IMR-90 (cell line): ENCODE results near the gene NUDT15. TPM values are rescaled to one million over a fixed set of nuclear protein-coding genes. Genes with fewer than 3 reads are reported as not detected.

Experiments used
- ATAC-seq: fragments of 200-7000 bp; cut with Tn5 transposase; 2 replicates; pipeline ENCODE4 v1.9.1; 2020; ENCODE audit warnings: low read depth, mild to moderate bottlenecking, moderate library complexity
- BruUV-seq: library from RNA; stranded (reverse); fragments of 400-500 nt; replicated peaks from 2 replicates; lab custom pipeline; 2021; lab: Mats Ljungman, UMichigan
- CTCF ChIA-PET: fragments of 300-600 bp; formaldehyde crosslinking; extraction: SDS; loops from one replicate; lab custom pipeline; 2021; ENCODE audit warnings: antibody characterized with exemption; lab: Yijun Ruan, JAX
- POLR2A ChIA-PET: fragments of 300-600 bp; sonication (Branson Sonifier 250); formaldehyde crosslinking; loops from one replicate; lab custom pipeline; 2022; ENCODE audit warnings: antibody characterized with exemption; ENCODE audit not compliant: unreplicated experiment; lab: Charles Lee
- DNase-seq: peaks from one replicate; pipeline ENCODE4 v3.0.0; 2013
- H2AFZ ChIP-seq: replicated peaks from 2 replicates; pipeline ENCODE3; 2013; ENCODE audit warnings: low read length, mild to moderate bottlenecking; ENCODE audit not compliant: poor library complexity
- H2AK5ac ChIP-seq: 2 replicates; pipeline ENCODE4 v1.6.1; 2013; ENCODE audit warnings: low read depth, low read length, inconsistent platforms
- H2AK9ac ChIP-seq: replicated peaks from 2 replicates; pipeline ENCODE3; 2013; ENCODE audit warnings: mild to moderate bottlenecking, low read depth, low read length, moderate library complexity; ENCODE audit not compliant: poor library complexity
- H2BK120ac ChIP-seq: 2 replicates; pipeline ENCODE4 v1.6.1; 2013; ENCODE audit warnings: low read depth, low read length, inconsistent platforms
- H2BK15ac ChIP-seq: 3 replicates; pipeline ENCODE4 v1.6.1; 2013; ENCODE audit warnings: low read depth, low read length, inconsistent platforms
- H2BK20ac ChIP-seq: 2 replicates; pipeline ENCODE4 v1.6.1; 2013; ENCODE audit warnings: low read depth, mild to moderate bottlenecking, inconsistent platforms, low read length, moderate library complexity
- H2BK5ac ChIP-seq: 2 replicates; pipeline ENCODE4 v1.6.1; 2013; ENCODE audit warnings: mild to moderate bottlenecking, low read depth, low read length, inconsistent platforms; ENCODE audit not compliant: poor library complexity, severe bottlenecking
- H3K14ac ChIP-seq: replicated peaks from 2 replicates; pipeline ENCODE4 v1.6.1; 2013; ENCODE audit warnings: low read depth, low read length, inconsistent platforms
- H3K18ac ChIP-seq: 2 replicates; pipeline ENCODE4 v1.6.1; 2013; ENCODE audit warnings: low read depth, low read length, control low read depth
- H3K23ac ChIP-seq: 2 replicates; pipeline ENCODE4 v1.6.1; 2013; ENCODE audit warnings: low read depth, low read length, inconsistent platforms
- H3K27ac ChIP-seq: 2 replicates; pipeline ENCODE4 v1.5.1; 2013; ENCODE audit warnings: mild to moderate bottlenecking, control low read depth, low read length; ENCODE audit not compliant: insufficient read depth
- H3K27me3 ChIP-seq: 2 replicates; pipeline ENCODE4 v1.6.1; 2013; ENCODE audit warnings: low read length; ENCODE audit not compliant: control insufficient read depth, insufficient read depth
- H3K36me3 ChIP-seq: 2 replicates; pipeline ENCODE4 v1.6.1; 2013; ENCODE audit warnings: low read length, mixed read lengths; ENCODE audit not compliant: control insufficient read depth, insufficient read depth
- H3K4ac ChIP-seq: 2 replicates; pipeline ENCODE4 v1.6.1; 2013; ENCODE audit warnings: low read depth, low read length, inconsistent platforms
- H3K4me1 ChIP-seq: 2 replicates; pipeline ENCODE4 v1.6.1; 2013; ENCODE audit warnings: low read length, mixed read lengths; ENCODE audit not compliant: control insufficient read depth, insufficient read depth
- H3K4me2 ChIP-seq: 2 replicates; pipeline ENCODE4 v1.6.1; 2013; ENCODE audit warnings: low read depth, mild to moderate bottlenecking, control low read depth, low read length, moderate library complexity
- H3K4me3 ChIP-seq: 2 replicates; pipeline ENCODE4 v1.5.1; 2013; ENCODE audit warnings: low read depth, mild to moderate bottlenecking, control low read depth, low read length, moderate library complexity; ENCODE audit not compliant: insufficient read depth
- H3K56ac ChIP-seq: 2 replicates; pipeline ENCODE4 v1.6.1; 2013; ENCODE audit warnings: low read length, inconsistent platforms; ENCODE audit not compliant: insufficient read depth; ENCODE audit errors: extremely low read depth
- H3K79me1 ChIP-seq, 2 experiments: 2 replicates each; pipeline ENCODE4 v1.6.1; 2013; ENCODE audit warnings: low read length in 2 of 2, inconsistent platforms in 1 of 2, low read depth in 1 of 2
- H3K9ac ChIP-seq: 2 replicates; pipeline ENCODE4 v1.6.1; 2013; ENCODE audit warnings: low read depth, low read length, control low read depth
- H3K9me1 ChIP-seq: 2 replicates; pipeline ENCODE4 v1.6.1; 2013; ENCODE audit warnings: low read length, inconsistent platforms; ENCODE audit not compliant: insufficient read depth
- H3K9me3 ChIP-seq: 2 replicates; pipeline ENCODE4 v1.6.1; 2013; ENCODE audit warnings: low read length; ENCODE audit not compliant: control insufficient read depth, insufficient read depth
- H4K20me1 ChIP-seq: 2 replicates; pipeline ENCODE4 v1.6.1; 2013; ENCODE audit warnings: low read length, inconsistent platforms; ENCODE audit not compliant: insufficient read depth
- H4K5ac ChIP-seq: 2 replicates; pipeline ENCODE4 v1.6.1; 2013; ENCODE audit warnings: mild to moderate bottlenecking, low read depth, low read length, control low read depth
- H4K8ac ChIP-seq, 2 experiments: 2 replicates each; pipeline ENCODE4 v1.6.1; 2013; ENCODE audit warnings: low read depth in 2 of 2, low read length in 2 of 2, control low read depth in 1 of 2, inconsistent platforms in 1 of 2
- H4K91ac ChIP-seq: 2 replicates; pipeline ENCODE4 v1.6.1; 2013; ENCODE audit warnings: low read depth, low read length, inconsistent platforms; ENCODE audit not compliant: insufficient read depth
- MAFK ChIP-seq: IDR thresholded peaks from 2 replicates; pipeline ENCODE4 v1.6.1; 2012; ENCODE audit warnings: low read depth, low read length, improper control_type of control experiment
- SMC3 ChIP-seq: fragments of 150-350 bp; IDR thresholded peaks from 2 replicates; pipeline ENCODE4 v1.6.1; 2016; ENCODE audit warnings: low read depth, mild to moderate bottlenecking, antibody characterized with exemption, low read length, moderate library complexity
- WGBS, 2 experiments: methylation state at CpG; one replicate each; pipeline versions ENCODE4 v1.1.5 to v1.1.7; 2013; ENCODE audit warnings: missing lambda C conversion rate in 2 of 2; ENCODE audit not compliant: insufficient read length in 1 of 2; ENCODE audit errors: extremely low coverage in 2 of 2; 5-methylcytosine and 5-hydroxymethylcytosine counted together
- dilution Hi-C: fragments of 300-500 bp; cut with HindIII; formaldehyde crosslinking; loops from one replicate; pipeline ENCODE4 v1.14.3; 2018; ENCODE audit warnings: low sequenced_read_pairs; ENCODE audit not compliant: unreplicated experiment
- in situ Hi-C: fragments of 300-500 bp; cut with MboI; formaldehyde crosslinking; loops from 3 replicates; pipeline ENCODE4 v1.14.3; 2019; ENCODE audit warnings: low sequenced_read_pairs, inconsistent platforms, mixed read lengths
- intact Hi-C: fragments of 100-400 bp; cut with micrococcal nuclease; formaldehyde crosslinking; loops from 2 replicates; pipeline ENCODE4 v1.10.0; 2022
- polyA plus RNA-seq, 3 experiments: library from polyadenylated mRNA; depleted of rRNA; stranded (reverse); fragments of >200 nt; gene quantifications; 2 replicates each; pipeline ENCODE4 v1.2.3, GENCODE V29; 2012; ENCODE audit warnings: low replicate concordance in 1 of 3
- total RNA-seq: library from RNA; depleted of rRNA; stranded (reverse); fragments of >200 nt; gene quantifications from 2 replicates; pipeline ENCODE4 v1.2.3, GENCODE V29; 2012

Gene NUDT15
- total and polyA plus RNA-seq, 2 of the 4 experiments (the other 2 are of a cell fraction): 13.1 to 14.2 TPM

DNA sequence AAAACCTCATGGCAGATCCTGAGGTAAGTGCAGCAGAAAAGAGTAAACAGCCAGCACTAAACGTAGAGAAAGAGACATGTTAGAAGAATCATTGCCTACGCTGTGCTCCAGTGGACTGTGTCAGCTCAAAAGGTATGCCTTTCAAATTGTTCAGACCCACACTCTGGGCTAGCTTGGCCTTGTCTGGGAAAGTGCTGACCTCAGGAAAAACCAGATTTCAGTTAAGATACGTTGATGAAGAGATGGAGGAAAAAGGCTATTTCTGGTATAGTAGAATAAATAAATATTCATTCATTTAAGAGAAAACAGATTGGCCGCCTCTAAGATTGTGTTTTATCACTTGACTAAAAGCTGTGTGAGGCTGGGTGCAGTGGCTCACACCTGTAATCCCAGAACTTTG lies 26.8 kb upstream of the NUDT15 start:
- ChIA-PET POLR2A (no interaction called here), CTCF (no interaction called here)
- Histone ChIP-seq H3K18ac (no peak overlapping the region), H3K4me1 (peaks cover 3% of the 10 kb centered on the region), H3K9me1 (no peaks in the 10 kb centered on the region), H3K4me2 (no peak overlapping the region), H2AK5ac (no peak overlapping the region), H2BK15ac (no peak overlapping the region), H3K4ac (no peak overlapping the region), H3K36me3 (no peaks in the 10 kb centered on the region), H4K5ac (no peak overlapping the region), H2BK5ac (no peak overlapping the region), H4K8ac (no peak overlapping the region), H2AFZ (no peak overlapping the region), H3K27me3 (no peaks in the 10 kb centered on the region), H3K14ac (no peak overlapping the region), H3K9me3 (no peaks in the 10 kb centered on the region; the same call in 1 of the 2 replicates), H3K4me3 (no peak overlapping the region), H2AK9ac (no peak overlapping the region), H3K27ac (no peak overlapping the region), H2BK120ac (no peak overlapping the region), H3K23ac (no peak overlapping the region), H3K9ac (no peak overlapping the region), H3K56ac (no peak overlapping the region), H4K20me1 (no peaks in the 10 kb centered on the region), H3K79me1 (no peaks in the 10 kb centered on the region), H4K91ac (no peak overlapping the region), H2BK20ac (no peak overlapping the region)
- DNase-seq (no peak), ATAC-seq (no peak)
- no peak for TF ChIP-seq SMC3
- TF ChIP-seq MAFK: peak; percentile 81
- BruUV-seq: no TSS peak
- intact Hi-C loops (no loop called here), in situ Hi-C loops (no loop called here), dilution Hi-C loops (no loop called here)
- WGBS, 2 experiments: 83% methylated on average over 1 of the region's 4 CpGs; no CpG with 5 or more reads in 1 of the 2 experiments
